HepG2 (cell line): ENCODE data around the gene KHK. TPM values are rescaled to one million over a fixed set of nuclear protein-coding genes. Genes with fewer than 3 reads are reported as not detected.

Experiments
- GPN1 ChIP-seq: sonication (generic); formaldehyde crosslinking; IDR thresholded peaks from 2 replicates; pipeline ENCODE4 v1.5.1; 2020; ENCODE audit warnings: missing genetic modification reagents, borderline replicate concordance
- GTF3A ChIP-seq: sonication (generic); formaldehyde crosslinking; conservative IDR thresholded peaks from 2 replicates; pipeline ENCODE4 v1.4.0; 2020; ENCODE audit warnings: mild to moderate bottlenecking, missing genetic modification reagents
- HNF1B ChIP-seq: sonication (generic); formaldehyde crosslinking; IDR thresholded peaks from 2 replicates; pipeline ENCODE4 v1.5.1; 2020; ENCODE audit warnings: mild to moderate bottlenecking, moderate library complexity, missing genetic modification reagents
- KDM5B ChIP-seq: sonication (generic); formaldehyde crosslinking; IDR thresholded peaks from 2 replicates; pipeline ENCODE4 v1.4.0; 2020; ENCODE audit warnings: missing genetic modification reagents, mild to moderate bottlenecking, borderline replicate concordance
- KDM6A ChIP-seq: IDR thresholded peaks from 2 replicates; pipeline ENCODE4 v1.6.1; 2016; ENCODE audit warnings: low read depth
- KLF15 ChIP-seq: sonication (generic); formaldehyde crosslinking; IDR thresholded peaks from 2 replicates; pipeline ENCODE4 v1.8.1; 2023; ENCODE audit warnings: borderline replicate concordance, mild to moderate bottlenecking, inconsistent platforms, missing genetic modification reagents, mixed read lengths
- NR2F2 ChIP-seq: IDR thresholded peaks from 2 replicates; pipeline ENCODE4 v1.6.1; 2012; ENCODE audit warnings: low read depth, inconsistent platforms, borderline replicate concordance
- POGK ChIP-seq: sonication (generic); formaldehyde crosslinking; conservative IDR thresholded peaks from 2 replicates; pipeline ENCODE4 v1.8.0; 2022; ENCODE audit warnings: mild to moderate bottlenecking, moderate library complexity, missing genetic modification reagents
- PRMT3 ChIP-seq: sonication (generic); formaldehyde crosslinking; IDR thresholded peaks from 2 replicates; pipeline ENCODE4 v1.8.1; 2022; ENCODE audit warnings: low read depth, mild to moderate bottlenecking, moderate library complexity, missing genetic modification reagents, borderline replicate concordance
- REPIN1 ChIP-seq: sonication (generic); formaldehyde crosslinking; IDR thresholded peaks from 2 replicates; pipeline ENCODE4 v1.8.0; 2022; ENCODE audit warnings: missing genetic modification reagents, low read depth, mild to moderate bottlenecking, borderline replicate concordance
- SMAD3 ChIP-seq: sonication (generic); formaldehyde crosslinking; IDR thresholded peaks from 2 replicates; pipeline ENCODE4 v1.4.0; 2020; ENCODE audit warnings: missing genetic modification reagents
- TSC22D2 ChIP-seq: sonication (generic); formaldehyde crosslinking; IDR thresholded peaks from 2 replicates; pipeline ENCODE4 v1.5.1; 2020; ENCODE audit warnings: missing genetic modification reagents, mild to moderate bottlenecking, borderline replicate concordance
- ZNF101 ChIP-seq: sonication (generic); formaldehyde crosslinking; IDR thresholded peaks from 2 replicates; pipeline ENCODE4 v1.4.0; 2020; ENCODE audit warnings: mild to moderate bottlenecking, low read depth, missing genetic modification reagents, borderline replicate concordance
- ZNF501 ChIP-seq: sonication (generic); formaldehyde crosslinking; IDR thresholded peaks from 2 replicates; pipeline ENCODE4 v1.5.1; 2020; ENCODE audit warnings: mild to moderate bottlenecking, moderate library complexity, missing genetic modification reagents
- ZNF552 ChIP-seq: sonication (generic); formaldehyde crosslinking; IDR thresholded peaks from 2 replicates; pipeline ENCODE4 v1.9.0; 2022; ENCODE audit warnings: missing genetic modification reagents, mild to moderate bottlenecking, borderline replicate concordance
- ZNF720 ChIP-seq: sonication (generic); formaldehyde crosslinking; IDR thresholded peaks from 2 replicates; pipeline ENCODE4 v1.4.0; 2020; ENCODE audit warnings: missing genetic modification reagents
- ZSCAN20 ChIP-seq: sonication (generic); formaldehyde crosslinking; IDR thresholded peaks from 2 replicates; pipeline ENCODE4 v1.4.0; 2020; ENCODE audit warnings: missing genetic modification reagents, mild to moderate bottlenecking, borderline replicate concordance
- polyA plus RNA-seq, 8 experiments: library from polyadenylated mRNA; depleted of rRNA in 3 of 8; stranded (reverse) in 7 of 8; unstranded in 1 of 8; fragments of >200 nt; fragmentation: Illumina TruSeq in 4 of 8; extraction: Trizol in 4 of 8; gene quantifications; 2 replicates each; pipeline versions ENCODE4 v1.2.1 to v1.2.3, GENCODE V29; 2011 to 2016; ENCODE audit warnings: low read depth in 4 of 8, missing spikeins in 1 of 8, mixed read lengths in 1 of 8; ENCODE audit not compliant: insufficient read depth in 1 of 8
- total RNA-seq, 5 experiments: library from RNA; depleted of rRNA; stranded (reverse); fragments of >200 nt; fragmentation: Illumina TruSeq; extraction: Trizol; gene quantifications; 2 replicates each; pipeline ENCODE4 v1.2.3, GENCODE V29; 2016; ENCODE audit warnings: low read depth in 1 of 5
- TF ChIP-seq, protein P1 (sequence below): sonication (generic); formaldehyde crosslinking; IDR thresholded peaks from 2 replicates; pipeline ENCODE4 v1.4.0; 2020; ENCODE audit warnings: mild to moderate bottlenecking, missing genetic modification reagents

The KHK gene
- total and polyA plus RNA-seq, 2 of the 13 experiments (the other 11 are each of a cell fraction or from before 2014, with no cell fraction given) = 40.9 to 99.2 TPM

DNA sequence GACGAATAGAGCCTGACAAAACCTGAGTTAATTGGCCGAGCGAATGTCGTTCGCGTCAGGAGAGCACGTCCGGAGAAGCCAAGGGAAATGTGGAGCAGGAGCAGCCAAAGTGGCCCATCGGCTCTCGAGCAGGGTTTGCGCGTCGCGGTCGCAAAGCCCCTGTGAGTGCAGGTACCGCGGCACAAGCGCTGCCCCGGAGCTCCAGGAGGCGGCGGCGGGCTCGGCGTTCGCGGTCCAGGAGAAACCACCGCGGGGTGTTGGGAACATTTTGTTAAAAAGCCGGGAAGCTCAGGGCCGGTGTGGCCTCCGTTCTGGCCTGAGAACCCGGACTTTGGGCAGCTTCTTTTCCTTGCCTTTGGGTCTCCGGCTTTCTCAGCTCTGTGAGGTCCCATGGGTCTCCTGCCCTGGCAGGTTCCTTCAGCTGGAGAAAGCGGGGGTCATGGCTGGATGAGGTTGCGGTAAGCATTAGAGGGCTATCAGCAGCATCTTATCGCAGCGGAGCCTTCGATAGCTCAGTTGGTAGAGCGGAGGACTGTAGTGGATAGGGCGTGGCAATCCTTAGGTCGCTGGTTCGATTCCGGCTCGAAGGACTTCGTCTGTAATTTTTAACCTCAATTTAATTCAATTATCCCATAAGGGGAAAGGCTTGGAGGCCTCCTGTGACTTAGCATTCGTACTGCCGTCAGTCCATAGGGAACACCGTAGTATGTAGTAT lies 36.1 kb upstream of the KHK start (continued):
- peak; percentile 76; the same call in 1 of the 2 replicates for TF ChIP-seq ZNF552 (CRISPR knock-in tag)
- TF ChIP-seq REPIN1 (CRISPR knock-in tag) = peak; percentile 77; the same call in 1 of the 2 replicates
- peak; percentile 42; the same call in 1 of the 2 replicates for TF ChIP-seq ZNF501
- TF ChIP-seq POGK (CRISPR knock-in tag) = no peak; the same call in none of the 2 replicates
- 0 out of 2 replicates have a peak, but pooled peaks have one; percentile 74 for TF ChIP-seq ZNF101
- peak; percentile 76; the same call in 1 of the 2 replicates for TF ChIP-seq NR2F2
- TF ChIP-seq KDM6A (CRISPR knock-in tag) = 0 out of 2 replicates have a peak, but pooled peaks have one; percentile 34
- TF ChIP-seq, protein P1, sequence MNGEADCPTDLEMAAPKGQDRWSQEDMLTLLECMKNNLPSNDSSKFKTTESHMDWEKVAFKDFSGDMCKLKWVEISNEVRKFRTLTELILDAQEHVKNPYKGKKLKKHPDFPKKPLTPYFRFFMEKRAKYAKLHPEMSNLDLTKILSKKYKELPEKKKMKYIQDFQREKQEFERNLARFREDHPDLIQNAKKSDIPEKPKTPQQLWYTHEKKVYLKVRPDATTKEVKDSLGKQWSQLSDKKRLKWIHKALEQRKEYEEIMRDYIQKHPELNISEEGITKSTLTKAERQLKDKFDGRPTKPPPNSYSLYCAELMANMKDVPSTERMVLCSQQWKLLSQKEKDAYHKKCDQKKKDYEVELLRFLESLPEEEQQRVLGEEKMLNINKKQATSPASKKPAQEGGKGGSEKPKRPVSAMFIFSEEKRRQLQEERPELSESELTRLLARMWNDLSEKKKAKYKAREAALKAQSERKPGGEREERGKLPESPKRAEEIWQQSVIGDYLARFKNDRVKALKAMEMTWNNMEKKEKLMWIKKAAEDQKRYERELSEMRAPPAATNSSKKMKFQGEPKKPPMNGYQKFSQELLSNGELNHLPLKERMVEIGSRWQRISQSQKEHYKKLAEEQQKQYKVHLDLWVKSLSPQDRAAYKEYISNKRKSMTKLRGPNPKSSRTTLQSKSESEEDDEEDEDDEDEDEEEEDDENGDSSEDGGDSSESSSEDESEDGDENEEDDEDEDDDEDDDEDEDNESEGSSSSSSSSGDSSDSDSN (CRISPR knock-in tag) = peak; percentile 100
- peak; percentile 94 for TF ChIP-seq KDM5B (CRISPR knock-in tag)
- TF ChIP-seq TSC22D2 (CRISPR knock-in tag) = peak; percentile 7; the same call in 1 of the 2 replicates
- 0 out of 2 replicates have a peak, but pooled peaks have one; percentile 52 for TF ChIP-seq ZNF720 (CRISPR knock-in tag)
- TF ChIP-seq SMAD3 (CRISPR knock-in tag) = peak; percentile 93
- no peak; the same call in 1 of the 2 replicates for TF ChIP-seq PRMT3 (CRISPR knock-in tag)
- TF ChIP-seq GTF3A (CRISPR knock-in tag) = 0 out of 2 replicates have a peak, but pooled peaks have one; percentile 11
- peak; percentile 87; the same call in 1 of the 2 replicates for TF ChIP-seq KLF15 (CRISPR knock-in tag)
- peak; percentile 27; the same call in 1 of the 2 replicates for TF ChIP-seq HNF1B
- peak; percentile 88; the same call in 1 of the 2 replicates for TF ChIP-seq ZSCAN20 (CRISPR knock-in tag)
- peak; percentile 5; the same call in 1 of the 2 replicates for TF ChIP-seq GPN1 (CRISPR knock-in tag)
